K562 treated with DMSO at 1 percent for 24 hours (cell line): ENCODE data around the gene DPEP1. TPM values are rescaled to one million over a fixed set of nuclear protein-coding genes. Genes with fewer than 3 reads are reported as not detected.

ENCODE experiments used
- total RNA-seq: library from RNA; unstranded; fragments of 300-600 nt; gene quantifications from 2 replicates; pipeline ENCODE4 v1.2.3, GENCODE V29; 2022; ENCODE audit warnings: low read depth; ENCODE audit not compliant: insufficient read depth

The DPEP1 gene
- 1.6 TPM in 1 of 2 replicates, not detected in the other for total RNA-seq

GRCh38 chr16:89613231-89613953, at the start of gene DPEP1:
Gene DPEP1 (plus strand): TSS chr16:89613642. CDS start chr16:89630411, 16,769 bp downstream.

DNA sequence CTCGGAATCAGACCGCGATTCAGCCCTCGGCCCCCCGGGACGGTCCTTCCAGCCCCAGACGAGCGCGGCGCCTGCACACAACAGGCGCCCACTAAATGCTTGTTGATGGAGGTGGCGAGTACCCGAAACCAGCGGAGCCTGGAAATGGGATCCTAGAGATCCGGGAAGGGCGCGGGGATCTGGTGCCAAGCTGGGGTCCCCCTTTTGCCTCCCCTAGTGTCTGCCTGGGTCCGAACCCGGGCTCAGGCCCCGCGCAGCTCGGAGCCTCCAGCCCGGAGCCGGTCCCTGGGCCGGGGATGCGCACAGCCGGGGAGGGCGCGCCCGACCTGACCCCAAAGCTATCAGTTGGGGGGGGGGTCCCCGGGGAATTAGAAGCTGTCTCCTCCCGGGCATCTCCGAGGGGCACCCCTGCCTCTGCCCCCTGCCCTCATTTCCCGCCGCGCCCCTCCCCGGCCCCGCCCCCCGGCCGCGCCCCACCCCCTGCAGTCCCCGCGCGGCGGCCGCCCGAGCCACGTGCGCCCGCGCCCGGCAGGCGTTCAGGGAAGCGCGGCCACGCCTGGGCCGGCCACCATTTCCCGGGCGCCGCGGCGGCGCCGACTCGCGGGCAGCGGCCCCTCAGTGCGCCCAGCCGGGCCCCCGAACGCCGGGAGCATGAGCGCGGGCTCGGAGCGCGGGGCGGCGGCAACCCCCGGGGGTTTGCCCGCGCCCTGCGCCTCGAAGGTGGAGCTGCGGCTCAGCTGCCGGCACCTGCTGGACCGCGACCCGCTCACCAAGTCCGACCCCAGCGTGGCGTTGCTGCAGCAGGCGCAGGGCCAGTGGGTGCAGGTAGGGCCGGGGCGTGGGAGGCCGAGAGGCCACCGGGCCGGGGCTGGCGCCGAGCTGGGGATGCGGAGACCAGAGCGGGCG, 37.9 kb upstream of the DPEP1 start, which contains the start of gene CPNE7:
Gene CPNE7, plus strand, starts transcription at position 512 of the 906 bp plus-strand sequence. Its CDS starts 140 bp downstream, at position 652.

GRCh38 chr16:89657442-89658220, 44.2 kb downstream of the DPEP1 start, which contains the start of the genes CHMP1A and SPATA33:
Gene CHMP1A (minus strand): TSS chr16:89657708. CDS start chr16:89657588, 120 bp downstream.
Gene SPATA33 (plus strand): TSS chr16:89657836. CDS start chr16:89657912, 76 bp downstream.

GRCh38 chr16:89686520-89687091, 73.2 kb downstream of the DPEP1 start, which contains the start of gene CDK10:
Gene CDK10 (plus strand): TSS chr16:89686689. CDS start chr16:89686711, 22 bp downstream.

Other genes with a start within 250 kb of the DPEP1 start
- 112 and 116 TPM in 2 replicates for gene ANKRD11, start 123.1 kb upstream of the DPEP1 start, total RNA-seq
- 67.3 and 86.4 TPM in 2 replicates for gene SPG7, start 105.2 kb upstream of the DPEP1 start, total RNA-seq
- 12,285 and 13,919 TPM in 2 replicates for gene RPL13, start 53.0 kb upstream of the DPEP1 start, total RNA-seq
- 2.4 and 4.2 TPM in 2 replicates for gene CPNE7, start 37.9 kb upstream of the DPEP1 start, total RNA-seq
- 94.2 and 99.1 TPM in 2 replicates for gene CHMP1A, start 44.1 kb downstream of the DPEP1 start, total RNA-seq
- gene SPATA33, start 44.2 kb downstream of the DPEP1 start, total RNA-seq = 9.0 and 9.8 TPM in 2 replicates
- 25.9 and 38.1 TPM in 2 replicates for gene CDK10, start 73.0 kb downstream of the DPEP1 start, total RNA-seq
- 28.2 and 29.0 TPM in 2 replicates for gene SPATA2L, start 88.1 kb downstream of the DPEP1 start, total RNA-seq
- gene VPS9D1, start 107.3 kb downstream of the DPEP1 start, total RNA-seq = 22.4 and 26.3 TPM in 2 replicates
- gene ZNF276, start 107.9 kb downstream of the DPEP1 start, total RNA-seq = 19.5 and 21.9 TPM in 2 replicates
- gene FANCA, start 203.0 kb downstream of the DPEP1 start, total RNA-seq = 34.8 and 36.8 TPM in 2 replicates
- gene SPIRE2, start 214.8 kb downstream of the DPEP1 start, total RNA-seq = 5.4 and 8.0 TPM in 2 replicates